ENCODE results near the gene CDH15.

CDH15 gene

GRCh38 chr16:89171216-89172170 is at the start of gene CDH15:
Gene CDH15 (plus strand): TSS chr16:89171748. CDS start chr16:89171832, 84 bp downstream.
- peak; percentile 97 for DNase-seq

GRCh38 chr16:89122322-89122851 is 49.2 kb upstream of the CDH15 start:
- DNase-seq, result peak; percentile 49

GRCh38 chr16:89123001-89123830 is 48.3 kb upstream of the CDH15 start:
- DNase-seq, result no peak

- DNase-seq, result no peak
Observed at GRCh38 chr16:89123831-89124100, 47.8 kb upstream of the CDH15 start.

- DNase-seq, result no peak
Observed at GRCh38 chr16:89129378-89129777, 42.2 kb upstream of the CDH15 start.

- DNase-seq, result no peak
Observed at GRCh38 chr16:89130448-89130847, 41.1 kb upstream of the CDH15 start.

- DNase-seq, result no peak
Observed at GRCh38 chr16:89131783-89132182, 39.8 kb upstream of the CDH15 start.

- DNase-seq, result no peak
Observed at GRCh38 chr16:89132194-89133005, 39.1 kb upstream of the CDH15 start.

- DNase-seq, result no peak
Observed at GRCh38 chr16:89133457-89134127, 38.0 kb upstream of the CDH15 start.

GRCh38 chr16:89134269-89134668 is 37.3 kb upstream of the CDH15 start:
- no peak for DNase-seq

- no peak for DNase-seq
Observed at GRCh38 chr16:89135166-89135565, 36.4 kb upstream of the CDH15 start.

GRCh38 chr16:89135971-89136765 is 35.4 kb upstream of the CDH15 start:
- no peak for DNase-seq

GRCh38 chr16:89136931-89137330 is 34.6 kb upstream of the CDH15 start:
- DNase-seq, result no peak

- DNase-seq, result no peak
Observed at GRCh38 chr16:89137666-89138512, 33.7 kb upstream of the CDH15 start.

GRCh38 chr16:89138513-89138795 is 33.1 kb upstream of the CDH15 start:
- DNase-seq, result no peak

GRCh38 chr16:89138843-89139520 is 32.6 kb upstream of the CDH15 start:
- DNase-seq, result no peak

GRCh38 chr16:89139907-89140361 is 31.6 kb upstream of the CDH15 start:
- DNase-seq, result no peak

GRCh38 chr16:89140401-89140800 is 31.1 kb upstream of the CDH15 start:
- DNase-seq, result no peak

- DNase-seq, result no peak
Observed at GRCh38 chr16:89140981-89141883, 30.3 kb upstream of the CDH15 start.

Data from stimulated activated CD4-positive, alpha-beta T cell treated with anti-CD3 and anti-CD28 coated beads, Interleukin-15, amount 100 ng/mL, for 24 hours (primary cell).